ENCODE results near the gene DNAH10.

DNA sequence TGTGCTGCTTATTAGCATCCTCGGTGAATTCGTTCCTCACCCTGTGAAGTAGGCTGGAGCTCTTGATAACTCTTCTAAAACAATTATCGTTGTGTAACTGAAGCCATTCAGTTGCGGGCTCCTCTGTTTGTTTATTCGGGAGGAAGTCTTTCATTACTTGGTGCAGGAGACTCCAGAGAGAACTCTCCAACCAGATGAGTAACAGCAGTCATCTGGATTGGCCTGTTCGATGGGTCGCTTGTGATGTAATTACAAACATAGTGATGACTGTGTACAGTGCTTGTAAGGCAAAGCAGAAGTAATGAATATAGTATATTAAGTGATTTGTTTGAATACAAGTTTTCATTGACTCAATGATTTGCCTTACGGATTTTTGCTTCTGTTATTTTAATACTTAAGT lies 39.1 kb upstream of the DNAH10 start:
- TF ChIP-seq, protein P1, sequence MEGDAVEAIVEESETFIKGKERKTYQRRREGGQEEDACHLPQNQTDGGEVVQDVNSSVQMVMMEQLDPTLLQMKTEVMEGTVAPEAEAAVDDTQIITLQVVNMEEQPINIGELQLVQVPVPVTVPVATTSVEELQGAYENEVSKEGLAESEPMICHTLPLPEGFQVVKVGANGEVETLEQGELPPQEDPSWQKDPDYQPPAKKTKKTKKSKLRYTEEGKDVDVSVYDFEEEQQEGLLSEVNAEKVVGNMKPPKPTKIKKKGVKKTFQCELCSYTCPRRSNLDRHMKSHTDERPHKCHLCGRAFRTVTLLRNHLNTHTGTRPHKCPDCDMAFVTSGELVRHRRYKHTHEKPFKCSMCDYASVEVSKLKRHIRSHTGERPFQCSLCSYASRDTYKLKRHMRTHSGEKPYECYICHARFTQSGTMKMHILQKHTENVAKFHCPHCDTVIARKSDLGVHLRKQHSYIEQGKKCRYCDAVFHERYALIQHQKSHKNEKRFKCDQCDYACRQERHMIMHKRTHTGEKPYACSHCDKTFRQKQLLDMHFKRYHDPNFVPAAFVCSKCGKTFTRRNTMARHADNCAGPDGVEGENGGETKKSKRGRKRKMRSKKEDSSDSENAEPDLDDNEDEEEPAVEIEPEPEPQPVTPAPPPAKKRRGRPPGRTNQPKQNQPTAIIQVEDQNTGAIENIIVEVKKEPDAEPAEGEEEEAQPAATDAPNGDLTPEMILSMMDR (IDR thresholded peaks at IDR 0.05) = no peak
- no peak for TF ChIP-seq POLR2A (IDR thresholded peaks at IDR 0.05)

Data from adrenal gland (tissue), 5 donors.